ENCODE data around the gene DNAJA2. TPM values are rescaled to one million over a fixed set of nuclear protein-coding genes. Genes with fewer than 3 reads are reported as not detected.

The DNAJA2 gene
- total RNA-seq, 1 donor from 2014 or later, result 80.6 TPM

DNA sequence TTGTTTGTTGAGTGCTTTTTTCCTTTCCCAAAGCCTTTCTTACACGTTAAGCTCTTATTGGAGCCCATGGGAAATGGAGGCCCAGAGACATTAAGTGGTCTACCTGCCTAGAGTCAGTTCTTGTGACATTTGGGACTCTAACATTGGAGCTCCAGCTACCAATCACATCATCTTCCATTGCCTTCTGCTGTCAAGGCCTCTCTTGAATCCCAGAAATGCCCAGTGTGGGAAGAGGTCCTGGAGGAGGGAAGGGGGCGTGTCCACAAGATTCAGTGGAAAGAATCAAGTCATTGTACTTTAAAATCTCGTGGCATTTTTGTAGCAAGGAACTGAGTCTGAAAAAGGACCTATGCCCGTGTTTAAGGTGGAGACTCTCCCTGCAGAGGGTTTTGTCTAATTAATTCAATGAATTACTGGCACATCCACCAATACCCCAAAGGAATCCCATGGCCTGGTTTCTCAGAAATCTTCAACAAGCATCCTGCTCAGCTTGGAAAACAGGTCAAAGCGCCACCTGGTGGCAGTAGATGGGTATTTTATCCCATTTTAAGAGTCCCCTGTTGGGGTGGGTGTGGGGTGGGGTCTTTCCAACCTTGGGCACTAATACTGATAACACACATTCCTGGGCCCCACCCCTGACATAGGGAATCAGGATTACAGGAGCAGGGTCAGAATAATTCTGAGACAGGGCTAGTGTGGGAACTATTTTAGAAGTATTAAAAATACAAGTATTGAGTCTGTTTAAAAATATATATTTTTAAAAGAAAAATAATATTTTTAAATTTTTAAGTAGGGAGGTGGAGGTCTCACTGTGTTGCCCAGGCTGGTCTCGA, 64.7 kb downstream of the DNAJA2 start:
- DNase-seq (ENCODE audit: low spot score), result no peak
- intact Hi-C loops (cut with DNase I), result loop anchor here (1.0 to 5.0 kb wide), 2 partner anchors 54 to 231 kb away; no protein-coding TSS in a partner anchor

DNA sequence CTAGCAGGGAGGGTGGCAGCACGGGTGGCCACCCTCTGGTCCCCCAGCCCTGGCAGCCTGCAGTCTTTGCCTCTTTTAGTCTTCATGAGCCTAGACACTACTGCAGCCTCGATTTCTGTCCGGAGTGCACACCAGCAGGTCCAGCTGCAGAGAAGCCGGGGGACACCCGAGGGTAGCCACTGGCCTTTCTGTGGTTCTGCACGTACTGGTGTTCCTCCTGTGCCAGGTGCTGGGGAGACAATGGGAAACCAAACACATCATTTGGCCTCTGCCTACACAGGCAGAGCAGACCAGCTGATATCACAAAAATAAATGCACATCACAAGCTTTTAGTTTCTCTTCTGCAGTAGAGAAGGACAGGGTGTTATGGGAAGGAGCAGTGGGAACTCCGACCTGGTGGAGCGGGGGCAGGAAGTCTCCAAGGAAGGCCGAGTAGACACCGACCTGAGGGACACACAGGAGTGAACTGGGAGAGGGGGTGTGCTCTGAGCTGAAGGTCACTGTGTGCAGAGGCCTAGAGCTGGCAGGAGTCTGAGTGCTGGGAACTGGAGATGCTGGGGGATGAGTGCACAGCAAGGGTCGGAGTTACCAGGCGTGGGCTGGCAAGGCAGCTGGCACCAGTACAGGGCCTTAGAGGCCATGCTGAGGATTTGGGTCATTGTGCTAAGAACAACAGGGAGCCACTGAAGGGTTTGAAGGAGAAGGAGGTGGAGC, 66.3 kb downstream of the DNAJA2 start:
- no peak for DNase-seq (ENCODE audit: low spot score)
- intact Hi-C loops (cut with DNase I), result loop anchor here (5.0 kb wide), 1 partner anchor 230 kb away; no protein-coding TSS in a partner anchor

DNA sequence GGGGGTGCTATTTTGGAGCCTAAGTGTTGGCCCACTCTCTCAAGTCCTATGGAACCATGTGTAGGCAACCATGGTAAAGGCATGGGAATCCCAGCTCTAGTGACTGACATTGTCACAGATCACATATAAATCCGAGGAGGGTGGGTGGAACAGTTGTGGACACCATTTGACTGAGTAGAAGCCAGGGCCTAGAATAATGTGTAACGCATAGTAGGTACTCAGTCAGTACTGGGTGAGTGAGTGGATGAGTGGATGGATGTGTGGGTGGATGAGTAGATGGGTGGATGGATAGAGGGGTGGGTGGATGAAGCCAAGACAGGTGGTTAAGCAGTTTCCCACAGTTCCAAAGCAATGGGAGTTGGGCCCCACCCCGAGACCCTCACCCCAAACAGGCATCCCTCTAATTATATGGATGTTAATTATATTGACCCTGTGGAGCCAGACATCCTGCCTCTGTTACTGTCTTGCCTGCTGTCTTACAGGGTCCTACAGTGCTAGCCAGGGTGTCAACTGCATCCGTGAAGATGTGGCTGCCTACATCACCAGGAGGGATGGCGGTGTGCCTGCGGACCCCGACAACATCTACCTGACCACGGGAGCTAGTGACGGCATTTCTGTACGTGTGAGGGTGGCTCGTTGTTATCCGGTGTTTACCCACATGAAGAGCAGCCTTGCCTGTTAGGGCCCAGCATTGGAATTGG, 67.0 kb downstream of the DNAJA2 start:
- no peak for DNase-seq (ENCODE audit: low spot score)
- intact Hi-C loops (cut with DNase I), result loop anchor here (5.0 kb wide), 1 partner anchor 229 kb away; no protein-coding TSS in a partner anchor

Other genes with a start within 250 kb of the DNAJA2 start
- gene MYLK3, start 225.3 kb downstream of the DNAJA2 start, total RNA-seq, result 150 TPM
- 13.6 TPM for gene C16orf87, start 142.5 kb downstream of the DNAJA2 start, total RNA-seq
- gene GPT2, start 89.3 kb downstream of the DNAJA2 start, total RNA-seq, result 7.3 TPM
- 1.4 TPM for gene NETO2, start 170.3 kb upstream of the DNAJA2 start, total RNA-seq

Data from cardiac septum (tissue), 1 donor.